HG03066 (cell line): ENCODE data around the gene OTUB2.
A peak's percentile ranks its signal among the peaks of the same experiment; 100 is the strongest.

ENCODE experiments used
- ATAC-seq: cut with Tn5 transposase; IDR thresholded peaks from one replicate; pipeline ENCODE4 v1.9.1; 2021; ENCODE audit warnings: low read depth; ENCODE audit not compliant: unreplicated experiment

OTUB2 gene

GRCh38 chr14:93996130-93996695, 29.9 kb upstream of the OTUB2 start:
- no peak for ATAC-seq

GRCh38 chr14:93997082-93997481, 29.1 kb upstream of the OTUB2 start, which contains the start of gene CCDC197:
CCDC197 (plus strand) TSS chr14:93997301; CDS start chr14:93998132, 831 bp downstream.
- ATAC-seq, result no peak

DNA sequence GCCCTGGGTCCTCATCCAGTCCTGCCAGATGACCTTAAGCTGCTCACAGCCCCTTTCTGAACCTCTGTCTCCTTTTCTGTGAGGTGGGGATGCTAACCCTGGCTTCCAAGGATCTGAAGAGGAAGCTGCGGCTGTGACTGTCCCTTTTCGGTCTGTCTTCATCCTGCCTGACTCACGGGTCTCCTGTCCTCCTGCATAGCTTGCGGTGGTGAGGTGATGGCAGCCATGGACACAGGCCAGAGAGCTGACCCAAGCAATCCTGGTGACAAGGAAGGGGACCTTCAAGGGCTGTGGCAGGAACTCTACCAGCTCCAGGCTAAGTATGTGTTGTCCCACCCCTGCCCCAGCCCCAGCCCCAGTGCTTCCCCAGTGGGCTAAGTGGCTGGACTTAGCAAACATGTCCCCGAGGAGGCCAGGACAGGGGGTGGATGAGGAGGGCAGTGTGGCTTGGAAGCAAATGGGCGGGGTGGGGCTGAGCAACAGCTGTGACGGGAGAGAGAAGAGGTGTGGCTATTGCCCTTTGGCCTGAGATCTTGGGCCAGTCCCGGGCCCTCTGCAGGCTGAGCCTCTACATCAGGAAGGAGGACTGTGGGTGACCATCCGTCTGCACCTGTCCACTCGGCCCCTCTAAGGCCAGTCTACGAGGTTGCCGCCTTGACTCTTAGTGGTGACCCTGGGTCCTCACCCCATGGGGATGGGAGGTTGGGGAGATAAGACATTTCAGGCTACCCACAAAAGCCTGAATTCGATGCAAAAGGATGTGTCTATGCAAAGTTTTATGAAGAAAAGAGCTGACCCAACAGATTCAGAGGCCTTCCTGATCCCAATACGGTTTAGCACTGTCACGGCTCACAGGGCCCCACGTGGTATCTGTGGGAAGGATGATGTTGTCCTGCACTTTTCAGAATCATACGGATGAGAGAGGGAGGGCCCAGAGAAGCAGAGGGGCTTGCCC, 27.9 kb upstream of the OTUB2 start:
- no peak for ATAC-seq

- ATAC-seq, result no peak
Measured at GRCh38 chr14:93998871-93999403, 27.2 kb upstream of the OTUB2 start.

DNA sequence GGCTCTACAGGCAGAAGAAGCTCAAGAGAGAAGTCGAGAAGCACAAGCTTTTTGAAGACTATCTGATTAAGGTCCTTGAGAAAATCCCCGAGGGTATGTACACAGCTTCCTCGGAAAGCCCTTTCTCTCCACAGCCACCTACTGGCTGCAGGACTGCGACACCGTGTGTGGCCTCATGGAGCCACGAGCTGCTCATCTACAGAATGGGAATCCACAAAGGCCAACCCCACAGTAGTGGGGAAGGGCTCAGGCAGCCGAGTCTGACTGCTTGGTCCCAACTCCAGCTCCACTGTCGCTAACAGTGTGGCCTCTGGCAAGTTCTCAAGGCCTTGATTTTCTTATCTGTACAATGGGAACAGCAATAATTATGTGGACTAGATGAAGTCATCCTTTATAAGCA, 26.6 kb upstream of the OTUB2 start:
- no peak for ATAC-seq

DNA sequence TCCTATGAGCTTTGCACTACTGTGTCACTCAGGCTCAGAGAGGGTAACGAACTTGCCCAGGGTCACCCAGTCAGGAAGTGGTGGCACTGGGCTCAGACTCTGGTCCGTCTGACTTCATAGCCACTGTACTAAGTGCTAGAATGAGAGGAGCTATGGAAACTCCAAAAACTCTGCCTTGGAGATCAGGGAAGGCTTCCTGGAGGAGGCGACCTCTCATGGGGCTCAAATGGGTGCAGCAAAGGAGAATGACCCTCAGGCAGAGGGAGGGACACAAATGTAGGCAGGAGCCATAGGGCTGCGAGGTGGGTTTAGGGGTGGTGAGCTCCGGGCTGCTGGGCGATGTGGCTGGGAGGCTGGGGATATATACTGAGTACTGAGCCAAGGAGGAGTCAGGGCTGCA, 25.9 kb upstream of the OTUB2 start:
- ATAC-seq, result no peak

GRCh38 chr14:94001016-94001415, 25.1 kb upstream of the OTUB2 start:
- no peak for ATAC-seq

DNA sequence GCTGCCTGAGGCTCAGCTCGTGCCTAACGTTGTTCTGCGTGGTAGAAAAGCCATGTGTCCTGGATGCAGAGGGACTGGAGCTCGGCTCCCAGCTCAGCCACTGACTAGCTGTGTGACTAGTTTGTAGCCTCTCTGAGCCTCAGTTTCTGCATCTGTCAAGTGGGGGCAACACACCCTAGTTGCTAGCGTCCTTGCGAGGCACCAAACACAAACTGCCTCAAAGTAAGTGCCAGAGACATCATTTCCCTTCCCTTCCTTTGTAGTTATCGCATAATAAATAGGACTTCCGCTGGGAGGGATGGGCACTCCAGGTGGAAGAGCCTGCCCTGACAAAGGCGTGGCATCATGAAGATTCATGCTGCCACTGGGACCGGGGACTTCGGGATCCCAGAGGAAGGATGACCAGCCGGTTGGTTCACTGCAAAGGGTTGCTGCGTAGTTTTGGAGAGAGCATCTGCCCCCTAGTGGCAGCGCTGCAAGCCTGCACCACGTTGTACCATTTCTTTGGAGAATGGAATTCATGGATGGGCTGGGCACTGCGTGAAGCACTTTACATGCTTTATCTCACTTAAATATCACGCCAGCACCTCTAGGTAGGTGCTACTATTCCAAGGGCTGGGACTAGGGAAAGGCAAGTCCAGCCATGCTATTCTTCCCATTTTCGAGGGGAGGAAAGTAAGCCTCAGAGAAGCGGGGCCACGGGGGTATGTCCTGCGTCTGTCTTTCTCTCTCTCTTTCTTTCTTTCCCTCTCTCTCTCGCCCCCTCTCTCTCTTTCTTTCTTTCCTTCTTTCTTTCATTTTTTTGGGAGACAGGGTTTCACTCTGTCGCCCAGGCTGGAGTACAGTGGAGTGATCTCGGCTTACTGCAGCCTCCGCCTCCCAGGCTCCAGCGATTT, 24.4 kb upstream of the OTUB2 start:
- no peak for ATAC-seq

DNA sequence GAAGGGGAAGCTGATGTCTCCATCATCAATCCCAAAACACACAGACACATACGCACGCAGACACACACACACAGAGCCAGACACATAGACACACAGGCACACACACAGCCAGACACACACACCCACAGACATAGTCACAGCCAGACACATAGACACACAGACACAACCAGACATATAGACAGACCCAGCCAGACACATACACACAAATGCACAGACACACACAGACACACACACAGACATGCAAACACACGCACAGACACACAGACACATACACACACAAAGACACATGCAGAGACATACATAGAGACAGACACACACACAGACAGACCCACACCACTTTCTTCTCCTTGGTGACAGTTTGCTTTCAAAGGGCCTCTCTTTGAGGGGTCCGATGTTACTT, 22.7 kb upstream of the OTUB2 start:
- no peak for ATAC-seq

- no peak for ATAC-seq
Measured at GRCh38 chr14:94004015-94004414, 22.1 kb upstream of the OTUB2 start.

DNA sequence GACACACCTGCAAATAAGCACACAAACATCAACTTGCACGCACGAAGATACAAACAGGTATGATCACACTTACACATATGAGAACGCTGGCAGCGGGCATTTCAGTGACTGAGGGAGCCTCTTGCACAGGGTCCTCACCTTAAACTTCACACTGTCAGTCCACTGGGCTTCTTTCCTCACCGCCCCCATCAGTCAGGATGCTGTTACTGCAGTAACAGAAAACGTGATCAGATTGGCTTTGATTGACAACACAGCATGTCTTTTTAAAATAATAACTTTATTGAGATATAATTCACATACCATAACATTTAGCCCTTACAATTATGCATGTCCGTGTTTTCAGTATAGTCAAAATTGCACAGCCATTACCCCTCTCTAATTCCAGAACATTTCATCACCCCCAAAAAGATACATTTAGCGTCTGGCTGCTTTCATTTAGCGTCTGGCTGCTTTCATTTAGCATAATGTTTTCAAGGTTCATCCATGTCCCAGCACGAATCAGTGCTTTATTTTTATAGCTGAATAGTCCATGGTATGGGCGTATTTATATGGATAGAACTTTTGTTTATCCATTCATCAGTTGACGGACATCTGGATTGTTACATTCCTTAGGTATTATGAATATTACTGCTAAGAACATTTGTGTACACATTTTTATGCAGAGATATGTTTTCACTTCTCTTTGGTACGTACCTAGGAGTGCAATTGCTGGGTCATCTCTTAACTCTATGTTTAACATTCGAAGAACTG, 20.6 kb upstream of the OTUB2 start:
- ATAC-seq, result no peak

- no peak for ATAC-seq
Measured at GRCh38 chr14:94008234-94008633, 17.9 kb upstream of the OTUB2 start.

DNA sequence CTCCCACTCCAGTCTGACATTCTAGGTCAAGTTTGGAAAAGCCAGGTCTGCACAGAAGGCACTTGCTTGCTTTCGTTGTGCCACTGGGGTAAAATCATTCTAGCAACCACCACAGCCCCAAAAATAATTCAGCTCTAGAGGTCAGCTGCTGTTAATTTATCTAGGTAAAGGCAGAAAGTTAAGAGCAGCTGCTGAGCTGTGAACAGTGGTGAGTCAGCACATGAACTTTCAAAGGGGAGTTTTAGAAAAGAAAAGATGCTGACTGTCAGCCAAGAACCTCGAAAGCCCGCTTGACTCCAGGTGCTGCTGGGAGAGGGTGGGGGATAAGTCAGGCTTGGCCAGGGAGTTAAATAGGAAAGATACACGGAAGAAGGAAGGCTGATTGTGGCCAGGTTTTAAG, 16.4 kb upstream of the OTUB2 start:
- peak; percentile 69 for ATAC-seq

DNA sequence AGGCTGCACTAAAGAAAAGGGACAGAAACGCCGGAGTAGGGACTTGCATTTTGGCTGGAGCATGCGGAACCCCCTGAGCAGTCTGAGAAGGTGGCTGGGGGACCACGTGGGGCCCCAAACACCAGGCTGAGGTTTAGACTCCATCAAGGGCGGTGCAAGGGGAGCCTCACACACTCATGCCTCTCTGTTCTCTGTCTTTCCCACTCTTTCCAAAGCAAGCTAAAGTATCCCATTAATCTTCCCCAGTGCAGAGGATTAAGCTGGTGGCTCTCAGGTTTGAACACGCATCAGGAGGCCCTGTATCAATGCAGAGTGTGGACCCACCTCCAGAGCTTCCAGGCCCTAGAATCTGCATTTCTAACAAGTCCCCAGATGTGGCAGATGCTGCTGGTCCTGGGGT, 15.5 kb upstream of the OTUB2 start:
- ATAC-seq, result no peak

DNA sequence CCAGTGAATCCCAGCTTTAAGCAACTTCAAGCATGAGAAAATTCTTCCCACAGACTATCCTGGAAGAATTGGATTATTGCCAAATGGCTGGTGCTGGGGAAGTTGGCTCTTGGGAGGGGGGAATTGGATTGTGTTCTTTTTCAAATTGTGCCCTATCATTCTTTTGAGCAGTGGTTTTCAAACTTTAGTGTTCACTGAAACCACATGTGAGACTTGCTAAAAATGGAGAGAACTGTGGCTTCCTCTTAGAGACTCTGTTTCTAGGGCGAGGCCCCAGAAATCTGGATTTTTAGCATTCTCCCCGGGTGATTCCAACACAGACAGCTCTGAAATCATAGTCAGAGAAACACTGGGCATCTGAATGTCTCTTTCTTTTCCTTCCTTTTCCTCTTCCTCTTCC, 14.3 kb upstream of the OTUB2 start:
- ATAC-seq, result no peak

- no peak for ATAC-seq
Measured at GRCh38 chr14:94014382-94014781, 11.8 kb upstream of the OTUB2 start.

DNA sequence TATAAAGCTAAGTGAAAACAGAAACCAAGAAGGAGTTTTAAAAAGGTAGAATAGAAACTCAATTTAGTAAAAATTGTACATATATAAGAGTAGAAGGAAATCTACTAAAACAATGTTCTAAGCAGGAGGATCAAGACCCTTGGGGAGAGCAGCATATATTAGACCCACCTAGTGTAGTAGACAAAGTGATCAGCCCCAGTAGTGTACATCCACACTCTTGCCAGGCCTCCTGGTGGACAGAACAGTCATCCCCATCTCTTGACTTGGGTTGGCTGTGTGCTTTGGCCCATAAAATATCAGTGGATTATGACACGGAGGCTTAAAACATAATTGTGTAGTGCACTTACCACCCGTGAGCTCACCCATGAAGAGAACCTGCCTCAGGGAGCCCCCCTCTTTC, 10.9 kb upstream of the OTUB2 start:
- ATAC-seq, result no peak

GRCh38 chr14:94016446-94016976, 9.6 kb upstream of the OTUB2 start:
- no peak for ATAC-seq

GRCh38 chr14:94018308-94018707, 7.8 kb upstream of the OTUB2 start:
- ATAC-seq, result no peak

GRCh38 chr14:94019329-94019728, 6.8 kb upstream of the OTUB2 start:
- no peak for ATAC-seq
